ENCODE data around the gene PBXIP1. TPM values are rescaled to one million over a fixed set of nuclear protein-coding genes. Genes with fewer than 3 reads are reported as not detected.

The PBXIP1 gene
- total and polyA plus RNA-seq, 2 of the 13 experiments (the other 11 are each of a cell fraction or from before 2014, with no cell fraction given), result 16.3 to 31.9 TPM

GRCh38 chr1:154944401-154945159, 11.3 kb downstream of the PBXIP1 start (continued):
- TF ChIP-seq CEBPB (IDR thresholded peaks at IDR 0.05; ENCODE audit: borderline replicate concordance, low read depth, low read length) (no peak), ZNF251 (CRISPR knock-in tag; IDR thresholded peaks at IDR 0.05) (no peak), TRAFD1 (CRISPR knock-in tag; IDR thresholded peaks at IDR 0.05; ENCODE audit: borderline replicate concordance) (no peak), PATZ1 (CRISPR knock-in tag; IDR thresholded peaks at IDR 0.05) (peak; percentile 97), ZNF512B (CRISPR knock-in tag; IDR thresholded peaks at IDR 0.05; ENCODE audit: borderline replicate concordance) (no peak), RFXAP (CRISPR knock-in tag; IDR thresholded peaks at IDR 0.05; ENCODE audit: borderline replicate concordance) (no peak), SATB2 (CRISPR knock-in tag; IDR thresholded peaks at IDR 0.05) (no peak), MAX (IDR thresholded peaks at IDR 0.05) (peak; percentile 83), CREM (IDR thresholded peaks at IDR 0.05) (peak; percentile 46; the same call in 1 of the 2 replicates), CREM (CRISPR knock-in tag; IDR thresholded peaks at IDR 0.05) (no peak), ELK4 (CRISPR knock-in tag; IDR thresholded peaks at IDR 0.05; ENCODE audit: borderline replicate concordance) (no peak), ZNF547 (CRISPR knock-in tag; IDR thresholded peaks at IDR 0.05) (no peak; the same call in 1 of the 2 replicates), ZNF788 (CRISPR knock-in tag; IDR thresholded peaks at IDR 0.05; ENCODE audit: borderline replicate concordance) (peak; percentile 73; the same call in 1 of the 2 replicates), ARNTL (CRISPR knock-in tag; IDR thresholded peaks at IDR 0.05) (peak; percentile 35; the same call in 1 of the 2 replicates), ZNF138 (CRISPR knock-in tag; IDR thresholded peaks at IDR 0.05; ENCODE audit: low read depth) (no peak), MTF2 (CRISPR knock-in tag; IDR thresholded peaks at IDR 0.05; ENCODE audit: borderline replicate concordance) (no peak), NFKBIZ (CRISPR knock-in tag; IDR thresholded peaks at IDR 0.05) (no peak), ZBTB10 (CRISPR knock-in tag; IDR thresholded peaks at IDR 0.05; ENCODE audit: borderline replicate concordance) (peak; percentile 12; the same call in 1 of the 2 replicates)
